Suprapubic skin (tissue), 4 donors: ENCODE data around the gene CCDC112. TPM values are rescaled to one million over a fixed set of nuclear protein-coding genes. Genes with fewer than 3 reads are reported as not detected.

ENCODE experiments used
- DNase-seq, 2 donors: peaks; one replicate each; pipeline ENCODE4 v3.0.0-alpha.2; 2019; ENCODE audit warnings: low spot score in 2 of 2
- H3K27ac ChIP-seq: fragments of 200-600 bp; sonication (generic); one replicate; pipeline ENCODE4 v1.5.1; 2019
- H3K27me3 ChIP-seq: fragments of 200-600 bp; sonication (generic); one replicate; pipeline ENCODE4 v1.5.1; 2019
- H3K36me3 ChIP-seq: fragments of 200-600 bp; sonication (generic); one replicate; pipeline ENCODE4 v1.5.1; 2019
- H3K4me1 ChIP-seq: fragments of 200-600 bp; sonication (generic); one replicate; pipeline ENCODE4 v1.5.1; 2019
- H3K4me3 ChIP-seq: fragments of 200-600 bp; sonication (generic); one replicate; pipeline ENCODE4 v1.5.1; 2019; ENCODE audit warnings: mild to moderate bottlenecking
- H3K9me3 ChIP-seq: fragments of 200-600 bp; sonication (generic); one replicate; pipeline ENCODE4 v1.5.1; 2019
- EP300 ChIP-seq: sonication (generic); formaldehyde crosslinking; IDR thresholded peaks from one replicate; pipeline ENCODE4 v1.6.1; 2017; ENCODE audit warnings: antibody characterized with exemption
- POLR2A ChIP-seq, 2 donors: fragments of 450-650 bp; IDR thresholded peaks; one replicate each; pipeline ENCODE4 v1.6.1; 2017; ENCODE audit warnings: antibody characterized with exemption in 2 of 2, mild to moderate bottlenecking in 2 of 2, moderate library complexity in 2 of 2
- POLR2AphosphoS5 ChIP-seq, 3 donors: sonication (generic); formaldehyde crosslinking; IDR thresholded peaks; one replicate each; pipeline ENCODE4 v1.6.1; 2017; ENCODE audit warnings: antibody characterized with exemption in 3 of 3
- WGBS: methylation state at CpG from one replicate; pipeline ENCODE4 v1.1.5; 2018; 5-methylcytosine and 5-hydroxymethylcytosine counted together
- total RNA-seq, 4 donors: library from RNA; depleted of rRNA; stranded (reverse); fragments of >200 nt; gene quantifications; one replicate each; pipeline ENCODE4 v1.1.0, GENCODE V29; 2016
- TF ChIP-seq, protein P1 (sequence below), 2 donors: fragments of 200-600 bp in 1 of 2; fragments of 450-650 bp in 1 of 2; sonication (generic) in 1 of 2; IDR thresholded peaks; one replicate each; pipeline ENCODE4 v1.5.1; 2016 to 2019; ENCODE audit warnings: antibody characterized with exemption in 2 of 2, mild to moderate bottlenecking in 1 of 2, moderate library complexity in 1 of 2

The CCDC112 gene
- total RNA-seq, 4 donors from 2014 or later, result 4.8 to 11.6 (median 6.8) TPM

DNA sequence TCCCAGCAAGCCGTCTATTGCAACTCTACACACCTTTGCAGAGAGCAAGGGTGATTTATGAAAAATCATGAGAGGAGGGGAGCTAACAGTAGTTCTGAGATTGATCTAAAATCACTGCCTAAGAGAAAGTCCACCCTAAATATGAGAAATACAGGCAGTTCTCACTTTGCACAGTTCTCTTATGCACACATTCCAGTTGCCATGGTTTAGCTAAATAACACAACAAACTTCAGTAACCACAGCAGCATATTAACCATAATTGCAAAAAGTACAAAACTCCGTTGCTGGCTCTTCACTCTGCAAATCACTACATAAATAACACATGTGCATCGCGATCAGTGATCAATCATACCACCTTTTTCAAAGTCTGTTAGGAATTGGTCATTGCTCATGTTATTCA is 64.9 kb downstream of the CCDC112 start:
- peaks cover 68% of the 10 kb centered on the region for H3K36me3 ChIP-seq
- H3K4me1 ChIP-seq, result no peaks in the 10 kb centered on the region
- 87% methylated on average over 4 of the region's 4 CpGs for WGBS
- H3K27me3 ChIP-seq, result no peaks in the 10 kb centered on the region
- DNase-seq, result no peak
- H3K4me3 ChIP-seq, result no peak overlapping the region
- H3K27ac ChIP-seq, result no peak overlapping the region
- no peaks in the 10 kb centered on the region for H3K9me3 ChIP-seq
- TF ChIP-seq POLR2A (IDR thresholded peaks at IDR 0.05) (no peak), EP300 (no peak), POLR2AphosphoS5 (IDR thresholded peaks at IDR 0.05) (no peak)
- TF ChIP-seq, protein P1, sequence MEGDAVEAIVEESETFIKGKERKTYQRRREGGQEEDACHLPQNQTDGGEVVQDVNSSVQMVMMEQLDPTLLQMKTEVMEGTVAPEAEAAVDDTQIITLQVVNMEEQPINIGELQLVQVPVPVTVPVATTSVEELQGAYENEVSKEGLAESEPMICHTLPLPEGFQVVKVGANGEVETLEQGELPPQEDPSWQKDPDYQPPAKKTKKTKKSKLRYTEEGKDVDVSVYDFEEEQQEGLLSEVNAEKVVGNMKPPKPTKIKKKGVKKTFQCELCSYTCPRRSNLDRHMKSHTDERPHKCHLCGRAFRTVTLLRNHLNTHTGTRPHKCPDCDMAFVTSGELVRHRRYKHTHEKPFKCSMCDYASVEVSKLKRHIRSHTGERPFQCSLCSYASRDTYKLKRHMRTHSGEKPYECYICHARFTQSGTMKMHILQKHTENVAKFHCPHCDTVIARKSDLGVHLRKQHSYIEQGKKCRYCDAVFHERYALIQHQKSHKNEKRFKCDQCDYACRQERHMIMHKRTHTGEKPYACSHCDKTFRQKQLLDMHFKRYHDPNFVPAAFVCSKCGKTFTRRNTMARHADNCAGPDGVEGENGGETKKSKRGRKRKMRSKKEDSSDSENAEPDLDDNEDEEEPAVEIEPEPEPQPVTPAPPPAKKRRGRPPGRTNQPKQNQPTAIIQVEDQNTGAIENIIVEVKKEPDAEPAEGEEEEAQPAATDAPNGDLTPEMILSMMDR (IDR thresholded peaks at IDR 0.05), result no peak

DNA sequence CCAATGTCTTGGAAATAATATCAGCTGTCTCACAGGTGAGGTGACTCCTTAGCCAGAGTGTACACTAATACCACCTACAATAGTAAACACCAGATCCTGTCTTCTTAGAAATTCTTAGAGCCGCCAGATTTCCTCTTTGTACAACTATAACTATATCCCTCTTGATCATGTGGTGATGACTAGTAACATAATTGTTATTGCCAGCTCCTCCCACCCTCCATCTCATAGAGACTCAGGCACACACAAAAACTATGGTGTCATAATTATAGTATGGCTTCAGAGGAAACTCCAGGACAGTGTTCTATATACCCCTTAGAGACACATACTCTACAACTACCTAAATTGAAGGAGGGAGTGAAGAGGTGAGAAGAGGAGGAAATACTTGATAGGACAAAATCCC is 66.8 kb downstream of the CCDC112 start:
- no peak for DNase-seq
- no peaks in the 10 kb centered on the region for H3K4me1 ChIP-seq
- no peak overlapping the region for H3K27ac ChIP-seq
- whole genome bisulfite sequencing, result 94% methylated on average over 1 of the region's 1 CpG
- no peak for TF ChIP-seq POLR2A (IDR thresholded peaks at IDR 0.05)
- TF ChIP-seq, protein P1 (IDR thresholded peaks at IDR 0.05), result no peak
- no peak for TF ChIP-seq POLR2AphosphoS5 (IDR thresholded peaks at IDR 0.05)
- no peak for TF ChIP-seq EP300
- no peak overlapping the region for H3K4me3 ChIP-seq
- H3K9me3 ChIP-seq, result no peaks in the 10 kb centered on the region
- no peaks in the 10 kb centered on the region for H3K27me3 ChIP-seq
- peaks cover 56% of the 10 kb centered on the region for H3K36me3 ChIP-seq

DNA sequence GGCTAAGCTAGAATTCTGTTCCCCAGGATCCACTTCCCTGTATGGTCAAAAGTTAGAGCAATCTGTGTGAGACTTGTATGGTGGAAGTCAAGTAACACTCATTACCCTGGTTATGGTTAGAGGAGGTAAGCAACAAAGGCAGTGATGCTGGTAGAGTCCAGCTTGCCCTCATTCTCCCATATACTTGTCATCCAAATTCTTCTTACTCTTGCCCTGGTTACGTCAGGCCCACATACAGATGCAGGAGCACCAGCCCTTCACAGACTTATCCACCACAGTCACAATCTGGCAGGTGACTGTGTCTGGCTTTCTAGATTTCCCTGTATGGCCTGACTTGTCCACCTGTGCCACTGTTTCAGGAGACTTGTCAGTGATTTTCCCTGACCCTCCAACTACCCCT is 69.2 kb downstream of the CCDC112 start:
- Histone ChIP-seq H3K9me3 (no peaks in the 10 kb centered on the region), H3K36me3 (peaks cover 66% of the 10 kb centered on the region), H3K4me3 (no peak overlapping the region), H3K27me3 (no peaks in the 10 kb centered on the region), H3K4me1 (no peaks in the 10 kb centered on the region), H3K27ac (no peak overlapping the region)
- no peak for TF ChIP-seq POLR2AphosphoS5 (IDR thresholded peaks at IDR 0.05)
- TF ChIP-seq EP300, result no peak
- TF ChIP-seq POLR2A (IDR thresholded peaks at IDR 0.05), result no peak
- TF ChIP-seq, protein P1 (IDR thresholded peaks at IDR 0.05), result no peak
- no peak for DNase-seq
- WGBS, result 89% methylated on average over 1 of the region's 1 CpG

Other genes with a start within 250 kb of the CCDC112 start
- gene TRIM36, start 126.7 kb downstream of the CCDC112 start, total RNA-seq, result 1 to 10 TPM; 1.1 to 4.0 (median 2.0) TPM
- 10 to 100 TPM in 2 of 4 donors, 1 to 10 TPM in 2; 6.5 to 14.1 (median 9.9) TPM for gene PGGT1B, start 33.8 kb downstream of the CCDC112 start, total RNA-seq
- gene FEM1C, start 248.1 kb upstream of the CCDC112 start, total RNA-seq, result 10 to 100 TPM; 15.4 to 17.8 (median 16.5) TPM